Mesendoderm (in vitro differentiated cells): ENCODE data around the gene KLHL14.

Experiments
- DNase-seq: peaks from one replicate; pipeline ENCODE4 v3.0.0; 2013
- H2AK5ac ChIP-seq: 2 replicates; pipeline ENCODE4 v1.6.1; 2013; ENCODE audit warnings: low read length, inconsistent platforms
- H2BK120ac ChIP-seq: 2 replicates; pipeline ENCODE4 v1.6.1; 2013; ENCODE audit warnings: low read depth, mild to moderate bottlenecking, low read length, moderate library complexity, mixed read lengths
- H2BK15ac ChIP-seq: replicated peaks from 2 replicates; pipeline ENCODE4 v1.6.1; 2013; ENCODE audit warnings: low read depth, mild to moderate bottlenecking, moderate library complexity
- H2BK5ac ChIP-seq: 2 replicates; pipeline ENCODE4 v1.6.1; 2013; ENCODE audit warnings: low read length, inconsistent platforms
- H3K18ac ChIP-seq: 2 replicates; pipeline ENCODE4 v1.6.1; 2013; ENCODE audit warnings: mild to moderate bottlenecking, low read length, mixed read lengths
- H3K23ac ChIP-seq: one replicate; pipeline ENCODE4 v1.6.1; 2013; ENCODE audit warnings: low read length
- H3K27ac ChIP-seq: 2 replicates; pipeline ENCODE4 v1.5.1; 2013; ENCODE audit warnings: low read depth, mild to moderate bottlenecking, inconsistent platforms, low read length, moderate library complexity
- H3K27me3 ChIP-seq: 2 replicates; pipeline ENCODE4 v1.6.1; 2013; ENCODE audit warnings: low read length, control low read depth, mild to moderate bottlenecking, inconsistent platforms; ENCODE audit not compliant: insufficient read depth, poor library complexity
- H3K36me3 ChIP-seq: 2 replicates; pipeline ENCODE4 v1.6.1; 2013; ENCODE audit warnings: low read length, inconsistent platforms; ENCODE audit not compliant: control insufficient read depth, insufficient read depth
- H3K4ac ChIP-seq: one replicate; pipeline ENCODE4 v1.6.1; 2013; ENCODE audit warnings: low read depth, mild to moderate bottlenecking, low read length, moderate library complexity
- H3K4me1 ChIP-seq: 2 replicates; pipeline ENCODE4 v1.6.1; 2013; ENCODE audit warnings: low read depth, low read length, inconsistent platforms; ENCODE audit not compliant: control insufficient read depth
- H3K4me2 ChIP-seq: 2 replicates; pipeline ENCODE4 v1.6.1; 2013; ENCODE audit warnings: low read length
- H3K4me3 ChIP-seq: 2 replicates; pipeline ENCODE4 v1.5.1; 2013; ENCODE audit warnings: mild to moderate bottlenecking, low read length
- H3K56ac ChIP-seq: one replicate; pipeline ENCODE4 v1.6.1; 2013; ENCODE audit warnings: low read length
- H3K79me1 ChIP-seq: 2 replicates; pipeline ENCODE4 v1.6.1; 2013; ENCODE audit warnings: low read length, inconsistent platforms
- H3K79me2 ChIP-seq: 2 replicates; pipeline ENCODE4 v1.6.1; 2013; ENCODE audit warnings: mild to moderate bottlenecking, low read length; ENCODE audit not compliant: control insufficient read depth, insufficient read depth
- H3K9ac ChIP-seq: 2 replicates; pipeline ENCODE4 v1.6.1; 2013; ENCODE audit warnings: low read length, inconsistent platforms
- H4K5ac ChIP-seq: one replicate; pipeline ENCODE4 v1.6.1; 2013; ENCODE audit warnings: low read length
- H4K8ac ChIP-seq: one replicate; pipeline ENCODE4 v1.6.1; 2013; ENCODE audit warnings: low read depth, mild to moderate bottlenecking, control low read depth, low read length, moderate library complexity
- WGBS: extraction: QIAGEN DNeasy Blood & Tissue Kit; methylation state at CpG from one replicate; pipeline ENCODE4 v1.1.7; 2013; ENCODE audit warnings: low lambda C conversion rate, missing lambda C conversion rate; ENCODE audit not compliant: insufficient coverage; ENCODE audit errors: extremely low coverage; 5-methylcytosine and 5-hydroxymethylcytosine counted together

The KLHL14 gene

DNA sequence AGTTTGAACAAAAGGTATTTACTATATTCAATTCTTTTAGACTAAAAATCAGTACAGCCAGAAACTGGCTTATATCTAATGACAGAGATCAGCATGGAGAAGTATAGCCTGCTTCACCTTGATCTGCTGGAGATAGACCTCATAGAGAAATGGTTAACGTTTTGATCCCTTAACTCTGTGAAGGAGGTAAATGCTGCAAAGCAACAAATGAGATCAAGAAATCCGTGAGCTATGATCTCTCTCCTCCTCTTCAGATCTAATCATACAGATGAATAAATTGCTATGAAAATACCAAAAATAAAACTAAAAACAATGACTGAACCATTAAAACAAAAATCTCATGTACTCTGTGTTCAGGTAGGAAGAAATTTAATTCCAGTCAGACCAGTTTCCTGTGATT lies 42.8 kb downstream of the KLHL14 start:
- Histone ChIP-seq H3K27me3 (no peaks in the 10 kb centered on the region), H3K23ac (no peak overlapping the region), H3K4ac (no peak overlapping the region), H3K27ac (no peak overlapping the region), H2BK15ac (no peak overlapping the region), H3K36me3 (no peaks in the 10 kb centered on the region), H3K18ac (no peak overlapping the region), H4K5ac (no peak overlapping the region), H3K4me2 (no peak overlapping the region), H3K4me1 (no peaks in the 10 kb centered on the region), H3K79me2 (no peaks in the 10 kb centered on the region), H3K4me3 (no peak overlapping the region), H2AK5ac (no peak overlapping the region), H2BK120ac (no peak overlapping the region), H2BK5ac (no peak overlapping the region), H3K9ac (no peak overlapping the region), H4K8ac (no peak overlapping the region), H3K79me1 (no peaks in the 10 kb centered on the region), H3K56ac (no peak overlapping the region)
- DNase-seq = no peak
- no CpG with 5 or more reads among the region's 2 CpGs for whole genome bisulfite sequencing

DNA sequence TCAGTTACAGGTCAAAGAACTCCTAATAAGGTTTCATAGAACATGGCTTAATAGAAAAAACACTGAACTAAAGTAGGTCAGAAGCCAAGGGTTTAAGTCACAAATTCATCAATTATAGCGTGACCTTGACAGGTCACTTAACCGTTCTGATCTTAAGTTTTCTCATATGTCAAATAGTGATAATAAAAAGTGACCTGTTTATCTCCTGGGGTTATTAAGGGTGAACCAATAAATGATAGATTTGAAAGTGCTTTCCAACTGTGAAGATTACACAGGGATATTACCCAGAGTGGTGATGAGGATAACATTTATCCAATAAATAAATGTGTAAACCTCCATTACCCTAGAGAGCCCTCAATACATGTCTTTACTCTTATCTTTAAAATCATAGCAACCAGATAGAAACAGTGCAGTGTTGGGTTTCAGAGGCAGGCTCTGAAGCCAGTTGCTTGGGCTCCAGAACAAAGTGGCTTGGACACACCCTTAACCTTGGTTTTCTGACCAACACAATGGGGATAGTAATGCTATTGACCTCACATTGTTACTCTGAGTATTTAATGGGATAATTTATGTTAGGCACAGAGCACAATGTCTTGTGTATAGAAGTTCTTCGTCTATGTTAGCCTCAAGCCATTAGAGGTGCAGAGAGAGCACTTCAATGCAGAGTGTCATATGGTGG lies 48.6 kb downstream of the KLHL14 start:
- Histone ChIP-seq H3K4me1 (no peaks in the 10 kb centered on the region), H4K8ac (no peak overlapping the region), H3K23ac (no peak overlapping the region), H3K56ac (no peak overlapping the region), H2AK5ac (no peak overlapping the region), H3K27me3 (no peaks in the 10 kb centered on the region), H3K36me3 (no peaks in the 10 kb centered on the region), H3K18ac (no peak overlapping the region), H3K79me1 (no peaks in the 10 kb centered on the region), H3K79me2 (no peaks in the 10 kb centered on the region), H3K27ac (no peak overlapping the region), H3K4me2 (no peak overlapping the region), H4K5ac (no peak overlapping the region), H3K9ac (no peak overlapping the region), H3K4me3 (no peak overlapping the region), H2BK15ac (no peak overlapping the region), H2BK120ac (no peak overlapping the region), H2BK5ac (no peak overlapping the region), H3K4ac (no peak overlapping the region)
- WGBS = no CpG with 5 or more reads among the region's 3 CpGs
- no peak for DNase-seq

DNA sequence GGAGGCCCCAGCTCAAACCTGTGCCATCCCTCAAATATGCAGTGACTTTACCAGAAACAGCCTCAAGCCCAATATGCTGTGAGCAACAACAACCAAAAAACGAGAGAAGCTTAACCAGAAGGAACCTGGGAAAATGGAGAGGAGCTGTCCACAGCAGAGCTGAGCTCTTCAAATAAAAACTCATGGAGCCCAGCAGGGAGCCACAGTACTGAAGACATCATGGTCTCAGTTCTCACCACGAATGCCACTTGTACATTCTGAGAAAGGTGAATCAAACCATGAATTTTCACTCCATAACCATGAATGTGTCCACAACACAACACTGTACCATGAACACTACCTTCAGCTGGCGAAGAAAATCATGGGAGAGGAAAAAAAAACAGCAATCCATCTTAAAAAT lies 50.5 kb downstream of the KLHL14 start:
- Histone ChIP-seq H3K18ac (no peak overlapping the region), H4K8ac (no peak overlapping the region), H3K79me2 (no peaks in the 10 kb centered on the region), H3K4ac (no peak overlapping the region), H3K56ac (no peak overlapping the region), H3K4me1 (no peaks in the 10 kb centered on the region), H3K4me3 (no peak overlapping the region), H3K79me1 (no peaks in the 10 kb centered on the region), H3K4me2 (no peak overlapping the region), H3K23ac (no peak overlapping the region), H2BK120ac (no peak overlapping the region), H3K27me3 (no peaks in the 10 kb centered on the region), H3K9ac (no peak overlapping the region), H2AK5ac (no peak overlapping the region), H2BK5ac (no peak overlapping the region), H3K27ac (no peak overlapping the region), H3K36me3 (no peaks in the 10 kb centered on the region), H2BK15ac (no peak overlapping the region), H4K5ac (no peak overlapping the region)
- no peak for DNase-seq
- WGBS = no CpG with 5 or more reads among the region's 3 CpGs

DNA sequence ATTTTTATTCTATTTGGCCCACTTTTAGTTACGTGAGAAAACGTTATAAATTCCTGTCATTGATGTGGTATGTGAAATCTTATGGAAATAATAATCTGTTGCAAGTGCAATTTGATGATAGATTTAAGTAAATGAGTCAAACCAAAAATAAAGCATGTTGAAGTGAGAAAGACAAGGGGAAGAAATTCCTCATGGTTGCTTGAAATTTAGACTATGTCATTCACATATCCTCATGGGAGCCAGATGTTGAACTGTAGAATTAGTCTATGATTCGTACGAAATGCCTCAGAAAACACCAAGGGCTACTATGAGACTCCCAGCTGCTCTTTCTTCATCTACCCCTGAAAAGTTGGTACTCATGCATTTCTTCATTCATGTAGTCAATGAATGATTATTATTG lies 55.7 kb downstream of the KLHL14 start:
- H2AK5ac ChIP-seq = no peak overlapping the region
- DNase-seq = no peak
- WGBS = no CpG with 5 or more reads among the region's 4 CpGs
- H3K27ac ChIP-seq = no peak overlapping the region
- H3K79me1 ChIP-seq = no peaks in the 10 kb centered on the region
- no peak overlapping the region for H3K4ac ChIP-seq
- no peaks in the 10 kb centered on the region for H3K27me3 ChIP-seq
- H2BK15ac ChIP-seq = no peak overlapping the region
- no peak overlapping the region for H4K5ac ChIP-seq
- no peaks in the 10 kb centered on the region for H3K4me1 ChIP-seq
- H3K23ac ChIP-seq = no peak overlapping the region
- no peak overlapping the region for H3K4me3 ChIP-seq
- H3K56ac ChIP-seq = no peak overlapping the region
- no peak overlapping the region for H2BK120ac ChIP-seq
- no peak overlapping the region for H4K8ac ChIP-seq
- no peak overlapping the region for H3K18ac ChIP-seq
- no peak overlapping the region for H3K4me2 ChIP-seq
- no peak overlapping the region for H2BK5ac ChIP-seq
- no peaks in the 10 kb centered on the region for H3K36me3 ChIP-seq
- H3K79me2 ChIP-seq = no peaks in the 10 kb centered on the region
- H3K9ac ChIP-seq = no peak overlapping the region

DNA sequence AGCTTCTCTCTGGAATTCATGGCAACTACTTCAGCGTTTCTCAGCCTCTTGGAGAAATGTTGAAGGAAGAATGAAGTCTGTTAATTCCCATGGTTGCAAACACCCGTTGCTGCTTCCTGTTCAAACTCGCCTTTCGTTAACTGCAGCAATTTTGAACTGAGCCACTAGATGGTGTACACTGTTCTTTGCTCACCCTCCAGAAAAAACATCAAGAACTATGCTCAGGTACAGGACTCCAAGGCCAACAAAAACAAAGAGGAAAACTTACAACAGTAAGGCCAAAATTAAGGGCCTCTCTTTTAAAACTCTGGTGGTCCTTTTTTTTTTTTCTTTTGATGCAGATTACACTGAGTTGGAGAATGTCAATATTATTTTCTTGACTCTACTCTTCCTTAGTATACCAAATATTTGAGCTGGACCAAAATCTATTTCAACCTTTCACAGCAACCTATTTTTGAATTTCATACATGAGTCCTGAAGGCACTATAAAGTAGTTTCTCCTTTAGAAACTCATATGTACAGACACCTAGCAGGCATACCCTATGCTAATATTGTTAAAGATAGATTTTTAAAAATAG lies 58.2 kb downstream of the KLHL14 start:
- Histone ChIP-seq H2BK15ac (no peak overlapping the region), H3K79me2 (no peaks in the 10 kb centered on the region), H3K4ac (no peak overlapping the region), H2AK5ac (no peak overlapping the region), H3K4me2 (no peak overlapping the region), H3K4me1 (no peaks in the 10 kb centered on the region), H4K5ac (no peak overlapping the region), H3K36me3 (no peaks in the 10 kb centered on the region), H2BK120ac (no peak overlapping the region), H3K27me3 (no peaks in the 10 kb centered on the region), H3K27ac (no peak overlapping the region), H3K23ac (no peak overlapping the region), H3K4me3 (no peak overlapping the region), H3K18ac (no peak overlapping the region), H3K79me1 (no peaks in the 10 kb centered on the region), H3K9ac (no peak overlapping the region), H4K8ac (no peak overlapping the region), H3K56ac (no peak overlapping the region), H2BK5ac (no peak overlapping the region)
- no CpG with 5 or more reads among the region's 4 CpGs for WGBS
- DNase-seq = peak; percentile 87

DNA sequence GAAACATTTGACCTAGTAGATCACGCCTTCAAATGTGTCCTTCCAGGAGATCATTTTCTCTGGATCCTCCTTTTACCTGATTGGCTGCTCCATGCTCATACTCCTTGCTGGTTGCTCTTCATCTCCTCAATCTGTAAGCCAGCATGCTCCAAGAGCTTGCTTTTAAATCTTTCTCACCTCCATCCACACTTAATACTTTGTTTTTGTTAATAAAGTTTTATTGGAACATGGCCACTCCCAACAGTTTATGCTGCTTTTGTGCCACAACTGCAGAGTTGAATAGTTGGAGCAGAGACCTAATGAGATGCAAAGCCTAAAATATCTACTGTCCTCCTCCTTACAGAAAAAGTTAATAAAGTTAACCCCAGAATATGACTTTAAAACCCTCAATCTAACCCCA lies 60.0 kb downstream of the KLHL14 start:
- no peak overlapping the region for H2BK5ac ChIP-seq
- H3K79me1 ChIP-seq = no peaks in the 10 kb centered on the region
- H2BK120ac ChIP-seq = no peak overlapping the region
- H3K4me3 ChIP-seq = no peak overlapping the region
- no peak overlapping the region for H2AK5ac ChIP-seq
- no peak overlapping the region for H3K56ac ChIP-seq
- H3K23ac ChIP-seq = no peak overlapping the region
- no peak overlapping the region for H2BK15ac ChIP-seq
- H3K27me3 ChIP-seq = no peaks in the 10 kb centered on the region
- no peak overlapping the region for H3K4me2 ChIP-seq
- H4K8ac ChIP-seq = no peak overlapping the region
- H3K79me2 ChIP-seq = no peaks in the 10 kb centered on the region
- no peak for DNase-seq
- no peaks in the 10 kb centered on the region for H3K36me3 ChIP-seq
- no peak overlapping the region for H3K27ac ChIP-seq
- no peak overlapping the region for H3K9ac ChIP-seq
- H3K4ac ChIP-seq = no peak overlapping the region
- H3K18ac ChIP-seq = no peak overlapping the region
- WGBS = no CpG with 5 or more reads among the region's 1 CpG
- H3K4me1 ChIP-seq = no peaks in the 10 kb centered on the region
- H4K5ac ChIP-seq = no peak overlapping the region
